Measurements from ENCODE around the gene RCL1.
A peak's percentile ranks its signal among the peaks of the same experiment; 100 is the strongest.

The RCL1 gene

GRCh38 chr9:4756420-4756819 is 36.3 kb upstream of the RCL1 start:
- Histone ChIP-seq H3K79me2 (ENCODE audit: insufficient read depth, low read length) (no peaks in the 10 kb centered on the region), H3K4me2 (ENCODE audit: low read depth, low read length, poor library complexity, severe bottlenecking) (no peak overlapping the region), H3K36me3 (ENCODE audit: low read length) (no peaks in the 10 kb centered on the region), H3K9me3 (ENCODE audit: insufficient read depth, low read length) (no peaks in the 10 kb centered on the region), H3K27me3 (ENCODE audit: low read length) (no peaks in the 10 kb centered on the region), H3K27ac (ENCODE audit: low read depth, low read length) (no peak overlapping the region), H2AFZ (ENCODE audit: low read depth, low read length, severe bottlenecking) (no peak overlapping the region), H3K4me3 (ENCODE audit: insufficient read depth, low read length, poor library complexity, severe bottlenecking) (no peak overlapping the region), H4K20me1 (ENCODE audit: low read depth, low read length) (no peaks in the 10 kb centered on the region), H3K9ac (ENCODE audit: low read length) (no peak overlapping the region), H3K9me2 (replicated peaks; ENCODE audit: insufficient read depth, low read length) (no peaks in the 10 kb centered on the region), H3F3A (ENCODE audit: insufficient read depth) (no peaks in the 10 kb centered on the region)
- TF ChIP-seq CTCF (IDR thresholded peaks at IDR 0.05; ENCODE audit: insufficient read depth, low read length, poor library complexity, severe bottlenecking) (no peak), EZH2phosphoT487 (conservative IDR thresholded peaks at IDR 0.05; ENCODE audit: low read length) (no peak)

DNA sequence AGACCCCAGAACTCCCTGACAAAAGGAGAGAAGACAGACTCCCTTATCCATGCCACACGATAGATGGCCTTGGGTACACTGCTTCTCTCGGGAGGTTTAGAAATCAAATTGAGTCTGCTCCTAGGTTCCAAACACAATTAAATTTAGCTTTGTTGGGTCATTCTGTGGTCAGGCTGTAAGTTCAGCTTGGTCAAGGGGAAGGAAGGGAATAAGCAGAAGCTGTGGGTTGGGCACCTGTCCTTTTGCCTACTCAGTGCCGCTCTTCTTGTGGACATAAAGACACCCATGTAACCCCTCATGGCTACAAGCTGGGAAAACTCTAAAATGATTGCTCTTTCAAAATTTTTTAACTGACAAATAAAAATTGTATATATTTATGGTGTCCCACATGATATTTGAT is 32.6 kb upstream of the RCL1 start:
- no peaks in the 10 kb centered on the region for H3K27me3 ChIP-seq (ENCODE audit: low read length)
- H3K9me3 ChIP-seq (ENCODE audit: insufficient read depth, low read length) = no peaks in the 10 kb centered on the region
- no peaks in the 10 kb centered on the region for H4K20me1 ChIP-seq (ENCODE audit: low read depth, low read length)
- no peaks in the 10 kb centered on the region for H3F3A ChIP-seq (ENCODE audit: insufficient read depth)
- H3K4me3 ChIP-seq (ENCODE audit: insufficient read depth, low read length, poor library complexity, severe bottlenecking) = no peak overlapping the region
- no peaks in the 10 kb centered on the region for H3K36me3 ChIP-seq (ENCODE audit: low read length)
- H3K79me2 ChIP-seq (ENCODE audit: insufficient read depth, low read length) = no peaks in the 10 kb centered on the region
- TF ChIP-seq EZH2phosphoT487 (conservative IDR thresholded peaks at IDR 0.05; ENCODE audit: low read length) = no peak
- no peak for TF ChIP-seq CTCF (IDR thresholded peaks at IDR 0.05; ENCODE audit: insufficient read depth, low read length, poor library complexity, severe bottlenecking)
- no peaks in the 10 kb centered on the region for H3K9me2 ChIP-seq (replicated peaks; ENCODE audit: insufficient read depth, low read length)
- H3K27ac ChIP-seq (ENCODE audit: low read depth, low read length) = no peak overlapping the region
- H3K4me2 ChIP-seq (ENCODE audit: low read depth, low read length, poor library complexity, severe bottlenecking) = no peak overlapping the region
- H2AFZ ChIP-seq (ENCODE audit: low read depth, low read length, severe bottlenecking) = no peak overlapping the region
- no peak overlapping the region for H3K9ac ChIP-seq (ENCODE audit: low read length)

DNA sequence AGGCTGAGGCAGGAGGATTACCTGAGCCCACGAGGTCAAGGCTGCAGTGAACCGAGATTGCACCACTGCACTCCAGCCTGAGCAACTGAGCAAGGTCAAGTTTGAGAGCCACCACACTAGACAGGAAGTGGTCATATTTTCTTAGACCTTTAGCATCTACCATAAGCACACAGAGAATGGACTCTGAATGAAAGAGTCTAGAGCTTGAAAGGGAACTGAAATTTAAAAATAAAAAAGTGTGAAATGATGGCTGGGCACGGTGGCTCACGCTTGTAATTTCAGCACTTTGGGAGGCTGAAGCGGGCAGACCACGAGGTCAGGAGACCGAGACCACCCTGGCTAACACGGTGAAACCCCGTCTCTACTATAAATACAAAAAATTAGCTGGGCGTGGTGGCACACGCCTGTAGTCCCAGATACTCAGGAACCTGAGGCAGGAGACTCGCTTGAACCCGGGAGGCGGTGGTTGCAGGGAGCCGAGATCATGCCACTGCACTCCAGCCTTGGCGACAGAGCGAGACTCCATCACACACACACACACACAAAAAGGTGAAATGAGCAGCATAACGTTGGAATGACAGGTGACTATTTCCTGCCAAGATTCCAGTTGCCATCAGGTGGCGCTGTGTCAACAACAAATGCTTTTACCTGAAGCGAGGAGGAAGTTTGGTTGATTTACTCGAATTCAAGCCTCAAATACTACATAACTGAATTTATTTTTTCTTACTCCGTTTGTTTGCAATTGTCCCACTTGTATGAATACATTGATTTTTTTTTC is 30.4 kb upstream of the RCL1 start:
- Histone ChIP-seq H3K4me2 (ENCODE audit: low read depth, low read length, poor library complexity, severe bottlenecking) (peak overlapping the region; percentile 58), H3K27ac (ENCODE audit: low read depth, low read length) (no peak overlapping the region), H3K36me3 (ENCODE audit: low read length) (no peaks in the 10 kb centered on the region), H3K9me2 (replicated peaks; ENCODE audit: insufficient read depth, low read length) (no peaks in the 10 kb centered on the region), H3K9me3 (ENCODE audit: insufficient read depth, low read length) (no peaks in the 10 kb centered on the region), H3K79me2 (ENCODE audit: insufficient read depth, low read length) (no peaks in the 10 kb centered on the region), H3F3A (ENCODE audit: insufficient read depth) (no peaks in the 10 kb centered on the region), H3K4me3 (ENCODE audit: insufficient read depth, low read length, poor library complexity, severe bottlenecking) (peak overlapping the region; percentile 27), H3K27me3 (ENCODE audit: low read length) (no peaks in the 10 kb centered on the region), H3K9ac (ENCODE audit: low read length) (peak overlapping the region; percentile 29; the same call in 1 of the 2 replicates), H4K20me1 (ENCODE audit: low read depth, low read length) (no peaks in the 10 kb centered on the region), H2AFZ (ENCODE audit: low read depth, low read length, severe bottlenecking) (peak overlapping the region; percentile 91)
- TF ChIP-seq EZH2phosphoT487 (conservative IDR thresholded peaks at IDR 0.05; ENCODE audit: low read length) = no peak
- peak; percentile 79 for TF ChIP-seq CTCF (IDR thresholded peaks at IDR 0.05; ENCODE audit: insufficient read depth, low read length, poor library complexity, severe bottlenecking)

All from SU-DHL-6 (cell line).